Stimulated activated CD4-positive, alpha-beta T cell treated with anti-CD3 and anti-CD28 coated beads, Interleukin-2, amount 100 ng/mL, for 4 hours (primary cell): ENCODE data around the gene ANKRD11.
"Not testable (repeated sequence)": the region's sequence is repeated elsewhere in the genome, so short reads cannot be mapped to it uniquely, and the experiment has no call there.

ENCODE experiments used
- DNase-seq: peaks from one replicate; pipeline ENCODE4 v3.0.0-alpha.2; 2020; ENCODE audit warnings: low read depth

The ANKRD11 gene

DNA sequence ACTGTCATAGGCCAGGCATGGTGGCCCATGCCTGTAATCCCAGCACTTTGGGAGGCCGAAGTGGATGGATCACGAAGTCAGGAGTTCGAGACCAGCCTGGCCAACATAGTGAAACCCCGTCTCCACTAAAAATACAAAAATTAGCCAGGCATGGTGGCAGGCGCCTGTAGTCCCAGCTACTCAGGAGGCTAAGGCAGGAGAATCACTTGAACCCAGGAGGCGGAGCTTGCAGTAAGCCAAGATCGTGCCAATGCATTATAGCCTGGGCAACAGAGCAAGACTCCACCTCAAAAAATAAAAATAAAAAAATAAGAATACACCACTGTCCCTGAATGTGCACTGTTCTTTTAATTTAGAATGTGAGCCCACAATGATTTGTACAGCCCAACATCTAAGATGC, 61.8 kb downstream of the ANKRD11 start:
- DNase-seq, result not testable (repeated sequence)

GRCh38 chr16:89426736-89427530, 63.4 kb downstream of the ANKRD11 start:
- no peak for DNase-seq

- DNase-seq, result no peak
These were observed 64.8 kb downstream of the ANKRD11 start for GRCh38 chr16:89425523-89425922.

- DNase-seq, result no peak
These were observed 66.6 kb downstream of the ANKRD11 start for GRCh38 chr16:89423681-89424260.

- DNase-seq, result peak; percentile 31
These were observed 67.3 kb downstream of the ANKRD11 start for GRCh38 chr16:89422905-89423630.

DNA sequence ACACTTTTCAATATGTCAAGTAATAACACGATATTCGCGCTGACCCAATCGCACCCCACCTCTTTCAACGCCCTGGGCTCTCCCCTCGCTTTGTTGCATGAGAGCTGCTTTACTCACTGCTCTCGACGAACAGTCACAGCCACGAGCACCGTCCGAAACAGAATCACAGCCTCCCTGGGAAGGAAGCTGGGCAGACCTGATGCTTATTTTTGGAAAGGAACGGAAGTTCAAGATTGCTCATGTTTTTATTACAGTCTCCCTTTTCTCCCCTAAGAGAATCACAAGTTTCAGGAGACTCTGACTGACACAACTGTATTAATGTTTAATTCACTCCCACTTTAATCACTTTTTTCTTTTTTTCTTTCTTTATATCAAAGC, 67.8 kb downstream of the ANKRD11 start:
- DNase-seq, result no peak

GRCh38 chr16:89421300-89421699, 69.1 kb downstream of the ANKRD11 start:
- DNase-seq, result not testable (repeated sequence)

DNA sequence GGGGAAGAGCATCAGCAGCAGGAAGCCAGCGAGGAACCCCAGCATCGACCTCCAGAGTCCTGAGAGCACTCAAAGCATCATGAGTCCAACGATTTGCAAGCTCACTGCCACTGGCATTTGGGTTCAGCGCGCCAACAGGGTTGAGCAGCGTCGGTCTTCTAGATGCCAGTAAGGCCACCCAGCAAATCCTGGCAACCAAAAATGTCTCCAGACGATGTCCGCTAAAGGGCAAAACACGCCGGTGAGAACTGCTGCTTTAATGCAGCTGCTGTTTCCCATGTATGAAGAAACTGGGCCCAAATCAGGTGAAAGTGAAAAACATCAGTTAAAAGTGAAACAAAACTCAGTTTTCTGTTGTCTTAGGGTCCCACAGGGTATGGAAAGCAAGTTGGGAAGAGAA, 70.2 kb downstream of the ANKRD11 start:
- no peak for DNase-seq

DNA sequence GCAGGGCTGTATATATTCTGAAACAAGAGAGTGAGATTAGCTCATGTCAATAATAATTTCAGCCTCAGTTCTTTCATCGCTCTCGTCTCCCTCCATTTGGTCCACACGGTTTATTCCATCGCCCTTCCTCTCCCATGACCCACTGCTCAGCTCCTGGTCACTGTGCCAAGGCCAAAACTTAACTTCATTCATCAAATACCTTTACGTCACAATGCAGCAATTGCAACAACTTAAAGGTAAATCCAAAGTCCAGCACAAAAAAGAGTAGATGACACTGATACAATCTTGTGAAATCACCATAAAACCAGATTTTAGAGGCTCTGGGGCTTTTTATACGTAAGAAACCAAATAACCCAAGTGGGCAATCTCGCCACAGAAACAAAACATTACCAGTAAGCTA, 72.0 kb downstream of the ANKRD11 start:
- no peak for DNase-seq

DNA sequence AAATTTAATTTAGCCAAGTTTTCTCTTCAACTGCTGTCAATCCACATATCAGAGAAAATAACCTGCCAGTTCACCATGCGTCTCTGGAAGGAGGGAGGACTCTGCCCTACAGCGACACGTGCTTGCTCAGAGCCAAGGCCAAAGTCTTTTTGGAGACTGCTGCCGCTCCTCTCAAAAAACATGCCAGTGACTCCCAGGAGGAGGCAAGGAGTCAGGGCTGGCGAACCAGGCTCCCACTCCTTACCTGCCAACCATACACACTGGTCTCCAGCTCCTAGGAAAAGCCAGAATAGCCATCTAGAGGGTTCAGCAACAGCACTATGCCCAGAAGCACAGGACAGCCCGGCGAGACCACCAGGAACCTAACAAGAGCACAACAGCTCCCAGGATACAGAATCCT, 73.0 kb downstream of the ANKRD11 start:
- DNase-seq, result no peak

GRCh38 chr16:89413811-89414585, 76.4 kb downstream of the ANKRD11 start:
- DNase-seq, result no peak

GRCh38 chr16:89412811-89413210, 77.5 kb downstream of the ANKRD11 start:
- no peak for DNase-seq

- no peak for DNase-seq
These were observed 79.0 kb downstream of the ANKRD11 start for GRCh38 chr16:89411335-89411850.

DNA sequence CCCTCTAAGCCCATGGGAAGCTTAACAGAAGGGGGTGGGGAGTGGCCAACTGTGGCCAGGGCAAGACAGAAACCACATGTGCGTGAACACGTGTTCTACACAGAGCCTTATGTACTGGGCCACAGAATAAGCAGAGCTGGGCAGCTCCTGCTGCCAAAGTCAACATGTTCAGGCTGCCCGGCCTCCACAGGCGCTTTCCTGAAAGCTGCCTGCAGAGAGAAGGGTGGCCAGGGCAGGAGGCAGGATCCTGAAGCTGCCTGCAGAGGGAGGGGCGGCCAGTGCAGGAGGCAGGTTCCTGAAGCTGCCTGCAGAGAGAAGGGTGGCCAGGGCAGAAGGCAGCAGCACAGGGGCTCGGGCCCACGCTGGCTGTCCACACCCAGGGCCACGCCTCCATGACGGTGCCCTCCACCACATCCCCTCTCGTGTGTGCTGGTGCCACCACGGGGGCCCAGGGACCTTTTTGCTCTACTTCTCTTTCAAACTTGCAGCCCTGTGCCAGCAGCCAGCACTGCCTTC, 79.5 kb downstream of the ANKRD11 start:
- no peak for DNase-seq

GRCh38 chr16:89410322-89410721, 80.0 kb downstream of the ANKRD11 start:
- no peak for DNase-seq

- DNase-seq, result peak; percentile 37
These were observed 81.1 kb downstream of the ANKRD11 start for GRCh38 chr16:89409161-89409711.

GRCh38 chr16:89408315-89408714, 82.0 kb downstream of the ANKRD11 start:
- DNase-seq, result no peak

DNA sequence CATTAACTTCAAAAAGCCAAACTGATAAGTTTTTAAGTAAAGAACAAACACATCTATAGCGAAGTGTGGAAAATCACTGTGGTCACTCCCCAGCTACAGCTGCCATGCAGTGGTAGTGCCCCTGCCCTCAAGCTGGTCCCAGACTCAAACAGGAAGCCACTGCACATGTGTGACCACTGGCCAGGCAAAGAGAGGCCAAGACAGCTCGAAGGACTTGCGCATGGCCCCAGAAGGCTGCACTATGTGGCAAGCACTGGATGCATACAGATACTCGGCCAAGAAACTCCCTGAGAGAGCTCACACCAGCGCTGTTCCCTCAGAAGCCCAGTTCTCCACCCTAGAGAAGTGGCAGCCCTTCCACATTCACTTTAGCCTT, 82.4 kb downstream of the ANKRD11 start:
- DNase-seq, result no peak

- no peak for DNase-seq
These were observed 83.0 kb downstream of the ANKRD11 start for GRCh38 chr16:89407282-89407924.

DNA sequence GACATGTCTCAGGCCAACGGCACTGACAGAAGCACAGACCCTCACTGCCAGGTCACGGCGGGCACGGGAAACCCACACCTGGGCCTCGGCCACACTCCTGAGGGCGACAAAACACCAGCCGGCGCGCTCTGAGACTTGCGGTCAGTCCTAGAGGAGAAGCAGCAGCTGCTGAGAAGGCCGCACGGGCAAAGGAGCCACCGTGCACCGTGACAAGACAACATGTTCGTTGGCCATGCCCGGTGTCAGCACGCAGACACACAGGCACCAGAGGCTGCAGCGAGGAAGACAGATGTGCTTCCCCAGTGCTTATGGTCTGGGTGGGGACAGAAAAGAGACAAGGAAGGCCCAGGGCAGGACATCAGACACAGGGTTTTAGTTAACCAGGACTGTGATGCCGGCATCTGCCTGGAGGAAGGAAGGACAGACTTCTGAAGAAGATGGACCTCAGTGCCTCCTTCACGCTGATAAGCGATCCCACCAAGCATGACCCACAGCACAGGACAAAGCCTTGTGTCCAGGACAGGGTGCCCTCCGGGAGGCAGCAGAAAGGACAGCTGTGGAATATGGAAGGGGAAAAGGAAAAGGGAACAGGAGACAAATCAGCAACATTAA, 84.0 kb downstream of the ANKRD11 start:
- no peak for DNase-seq

DNA sequence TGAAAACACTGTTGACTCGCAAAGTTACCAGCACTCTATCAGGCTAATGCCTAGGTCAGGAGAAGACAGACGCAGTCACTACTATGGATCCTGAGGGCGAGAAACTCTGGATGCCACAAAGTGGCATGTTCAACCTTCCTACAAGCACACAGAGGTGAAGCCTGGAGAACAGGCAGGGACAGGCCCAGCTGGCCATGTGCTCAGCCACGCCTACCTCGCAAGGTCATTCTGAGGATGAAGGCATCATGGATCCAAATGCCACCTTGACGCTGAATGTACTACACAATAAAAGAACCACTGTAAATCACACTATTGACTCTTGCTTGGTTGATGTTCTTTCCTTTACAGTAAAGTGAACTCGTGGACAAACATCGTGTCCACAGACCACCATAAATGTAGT, 85.8 kb downstream of the ANKRD11 start:
- no peak for DNase-seq
